Stimulated activated CD4-positive, alpha-beta T cell treated with anti-CD3 and anti-CD28 coated beads, Interleukin-1b, Interleukin-23, amount 100 ng/mL, for 4 hours (primary cell): Measurements from ENCODE around the gene PLPP6.

Source experiments
- DNase-seq, 2 donors: peaks; one replicate each; pipeline ENCODE4 v3.0.0-alpha.2; 2020; ENCODE audit warnings: low read depth in 2 of 2

The PLPP6 gene

GRCh38 chr9:4662989-4663792 is 1.1 kb downstream of the PLPP6 start:
- DNase-seq: no peak

- DNase-seq: no peak
These were observed 1.9 kb downstream of the PLPP6 start for GRCh38 chr9:4663956-4664355.

GRCh38 chr9:4665357-4665756 is 3.3 kb downstream of the PLPP6 start:
- no peak for DNase-seq

GRCh38 chr9:4666042-4666699 is 4.1 kb downstream of the PLPP6 start, which contains the start of gene SPATA6L:
Gene SPATA6L (minus strand): TSS chr9:4666480. CDS start chr9:4666250, 230 bp downstream.
- DNase-seq: peak in 1 of 2 donors; percentile 26

GRCh38 chr9:4667681-4668080 is 5.6 kb downstream of the PLPP6 start:
- DNase-seq: no peak

GRCh38 chr9:4668604-4669003 is 6.5 kb downstream of the PLPP6 start:
- DNase-seq: no peak

- DNase-seq: no peak
These were observed 7.8 kb downstream of the PLPP6 start for GRCh38 chr9:4669890-4670289.

- no peak for DNase-seq
These were observed 8.5 kb downstream of the PLPP6 start for GRCh38 chr9:4670591-4670990.

- DNase-seq: no peak
These were observed 9.6 kb downstream of the PLPP6 start for GRCh38 chr9:4671737-4672136.

- DNase-seq: no peak
These were observed 12.7 kb downstream of the PLPP6 start for GRCh38 chr9:4674783-4675182.

GRCh38 chr9:4677392-4677791 is 15.3 kb downstream of the PLPP6 start:
- no peak for DNase-seq

GRCh38 chr9:4678679-4679267 is 16.7 kb downstream of the PLPP6 start:
- no peak for DNase-seq

GRCh38 chr9:4679268-4680172 is 17.4 kb downstream of the PLPP6 start, which contains the start of gene CDC37L1:
Gene CDC37L1 (plus strand): TSS chr9:4679569. CDS start chr9:4679768, 199 bp downstream.
- DNase-seq: peak; percentile 99

GRCh38 chr9:4680173-4680525 is 18.1 kb downstream of the PLPP6 start:
- DNase-seq: no peak

- DNase-seq: no peak
These were observed 18.7 kb downstream of the PLPP6 start for GRCh38 chr9:4680750-4681149.

GRCh38 chr9:4684820-4685219 is 22.7 kb downstream of the PLPP6 start:
- no peak for DNase-seq

GRCh38 chr9:4686112-4686511 is 24.0 kb downstream of the PLPP6 start:
- no peak for DNase-seq

- no peak for DNase-seq
These were observed 24.5 kb downstream of the PLPP6 start for GRCh38 chr9:4686584-4686983.

- no peak for DNase-seq
These were observed 26.9 kb downstream of the PLPP6 start for GRCh38 chr9:4689021-4689420.

- no peak for DNase-seq
These were observed 27.6 kb downstream of the PLPP6 start for GRCh38 chr9:4689687-4690104.

- DNase-seq: no peak
These were observed 28.1 kb downstream of the PLPP6 start for GRCh38 chr9:4690144-4690543.

- no peak for DNase-seq
These were observed 29.7 kb downstream of the PLPP6 start for GRCh38 chr9:4691795-4692194.
